MM.1S (cell line): ENCODE results near the gene OTOP2.

Source experiments
- EZH2 ChIP-seq: fragments of 300-600 bp; sonication (generic); optimal IDR thresholded peaks from 2 replicates; pipeline ENCODE3; 2017; ENCODE audit warnings: low read depth, mild to moderate bottlenecking, antibody characterized with exemption, low read length, mixed read lengths
- EZH2phosphoT487 ChIP-seq: fragments of 300-600 bp; sonication (generic); IDR thresholded peaks from 2 replicates; pipeline ENCODE4 v1.6.1; 2018; ENCODE audit warnings: antibody characterized with exemption, low read length
- TF ChIP-seq, protein P1 (sequence below): fragments of 300-600 bp; sonication (generic); IDR thresholded peaks from 2 replicates; pipeline ENCODE4 v1.5.1; 2016; ENCODE audit warnings: antibody characterized with exemption, low read length, mixed read lengths

DNA sequence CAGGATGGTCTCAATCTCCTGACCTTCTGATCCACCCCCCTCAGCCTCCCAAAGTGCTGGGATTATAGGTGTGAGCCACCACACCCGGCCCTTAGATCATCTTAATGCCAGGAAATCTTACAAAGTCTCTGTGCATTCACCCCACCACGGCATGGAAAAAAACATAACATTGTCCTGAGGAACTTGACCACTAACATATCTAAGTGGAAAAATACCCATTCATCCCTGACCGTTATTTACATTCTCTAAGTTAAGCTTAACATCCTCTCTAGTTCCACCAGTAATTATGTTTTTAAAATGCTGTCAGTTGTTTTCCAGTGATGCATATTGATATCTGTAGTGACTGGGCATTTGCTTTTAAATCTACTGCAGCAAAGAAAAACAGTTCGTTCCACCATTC lies 51.9 kb downstream of the OTOP2 start:
- TF ChIP-seq, protein P1, sequence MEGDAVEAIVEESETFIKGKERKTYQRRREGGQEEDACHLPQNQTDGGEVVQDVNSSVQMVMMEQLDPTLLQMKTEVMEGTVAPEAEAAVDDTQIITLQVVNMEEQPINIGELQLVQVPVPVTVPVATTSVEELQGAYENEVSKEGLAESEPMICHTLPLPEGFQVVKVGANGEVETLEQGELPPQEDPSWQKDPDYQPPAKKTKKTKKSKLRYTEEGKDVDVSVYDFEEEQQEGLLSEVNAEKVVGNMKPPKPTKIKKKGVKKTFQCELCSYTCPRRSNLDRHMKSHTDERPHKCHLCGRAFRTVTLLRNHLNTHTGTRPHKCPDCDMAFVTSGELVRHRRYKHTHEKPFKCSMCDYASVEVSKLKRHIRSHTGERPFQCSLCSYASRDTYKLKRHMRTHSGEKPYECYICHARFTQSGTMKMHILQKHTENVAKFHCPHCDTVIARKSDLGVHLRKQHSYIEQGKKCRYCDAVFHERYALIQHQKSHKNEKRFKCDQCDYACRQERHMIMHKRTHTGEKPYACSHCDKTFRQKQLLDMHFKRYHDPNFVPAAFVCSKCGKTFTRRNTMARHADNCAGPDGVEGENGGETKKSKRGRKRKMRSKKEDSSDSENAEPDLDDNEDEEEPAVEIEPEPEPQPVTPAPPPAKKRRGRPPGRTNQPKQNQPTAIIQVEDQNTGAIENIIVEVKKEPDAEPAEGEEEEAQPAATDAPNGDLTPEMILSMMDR, result no peak
- TF ChIP-seq EZH2, result no peak
- no peak for TF ChIP-seq EZH2phosphoT487
